ENCODE measurements around the gene GNAI3. TPM values are rescaled to one million over a fixed set of nuclear protein-coding genes. Genes with fewer than 3 reads are reported as not detected.

The GNAI3 gene
- total and polyA plus RNA-seq, 2 of the 13 experiments (the other 11 are each of a cell fraction or from before 2014, with no cell fraction given): 4.3 to 9.0 TPM

- TF ChIP-seq ZGPAT (CRISPR knock-in tag; IDR thresholded peaks at IDR 0.05): no peak
- TF ChIP-seq ZNF646 (CRISPR knock-in tag; IDR thresholded peaks at IDR 0.05): no peak
- TF ChIP-seq FOSL1 (CRISPR knock-in tag; IDR thresholded peaks at IDR 0.05; ENCODE audit: borderline replicate concordance): peak; percentile 37; the same call in 1 of the 2 replicates
- 0 out of 2 replicates have a peak, but pooled peaks have one; percentile 20 for TF ChIP-seq NR2F6 (IDR thresholded peaks at IDR 0.05)
- TF ChIP-seq NR2F6 (CRISPR knock-in tag; IDR thresholded peaks at IDR 0.05): peak; percentile 42; the same call in 1 of the 2 replicates
- TF ChIP-seq, protein P1, sequence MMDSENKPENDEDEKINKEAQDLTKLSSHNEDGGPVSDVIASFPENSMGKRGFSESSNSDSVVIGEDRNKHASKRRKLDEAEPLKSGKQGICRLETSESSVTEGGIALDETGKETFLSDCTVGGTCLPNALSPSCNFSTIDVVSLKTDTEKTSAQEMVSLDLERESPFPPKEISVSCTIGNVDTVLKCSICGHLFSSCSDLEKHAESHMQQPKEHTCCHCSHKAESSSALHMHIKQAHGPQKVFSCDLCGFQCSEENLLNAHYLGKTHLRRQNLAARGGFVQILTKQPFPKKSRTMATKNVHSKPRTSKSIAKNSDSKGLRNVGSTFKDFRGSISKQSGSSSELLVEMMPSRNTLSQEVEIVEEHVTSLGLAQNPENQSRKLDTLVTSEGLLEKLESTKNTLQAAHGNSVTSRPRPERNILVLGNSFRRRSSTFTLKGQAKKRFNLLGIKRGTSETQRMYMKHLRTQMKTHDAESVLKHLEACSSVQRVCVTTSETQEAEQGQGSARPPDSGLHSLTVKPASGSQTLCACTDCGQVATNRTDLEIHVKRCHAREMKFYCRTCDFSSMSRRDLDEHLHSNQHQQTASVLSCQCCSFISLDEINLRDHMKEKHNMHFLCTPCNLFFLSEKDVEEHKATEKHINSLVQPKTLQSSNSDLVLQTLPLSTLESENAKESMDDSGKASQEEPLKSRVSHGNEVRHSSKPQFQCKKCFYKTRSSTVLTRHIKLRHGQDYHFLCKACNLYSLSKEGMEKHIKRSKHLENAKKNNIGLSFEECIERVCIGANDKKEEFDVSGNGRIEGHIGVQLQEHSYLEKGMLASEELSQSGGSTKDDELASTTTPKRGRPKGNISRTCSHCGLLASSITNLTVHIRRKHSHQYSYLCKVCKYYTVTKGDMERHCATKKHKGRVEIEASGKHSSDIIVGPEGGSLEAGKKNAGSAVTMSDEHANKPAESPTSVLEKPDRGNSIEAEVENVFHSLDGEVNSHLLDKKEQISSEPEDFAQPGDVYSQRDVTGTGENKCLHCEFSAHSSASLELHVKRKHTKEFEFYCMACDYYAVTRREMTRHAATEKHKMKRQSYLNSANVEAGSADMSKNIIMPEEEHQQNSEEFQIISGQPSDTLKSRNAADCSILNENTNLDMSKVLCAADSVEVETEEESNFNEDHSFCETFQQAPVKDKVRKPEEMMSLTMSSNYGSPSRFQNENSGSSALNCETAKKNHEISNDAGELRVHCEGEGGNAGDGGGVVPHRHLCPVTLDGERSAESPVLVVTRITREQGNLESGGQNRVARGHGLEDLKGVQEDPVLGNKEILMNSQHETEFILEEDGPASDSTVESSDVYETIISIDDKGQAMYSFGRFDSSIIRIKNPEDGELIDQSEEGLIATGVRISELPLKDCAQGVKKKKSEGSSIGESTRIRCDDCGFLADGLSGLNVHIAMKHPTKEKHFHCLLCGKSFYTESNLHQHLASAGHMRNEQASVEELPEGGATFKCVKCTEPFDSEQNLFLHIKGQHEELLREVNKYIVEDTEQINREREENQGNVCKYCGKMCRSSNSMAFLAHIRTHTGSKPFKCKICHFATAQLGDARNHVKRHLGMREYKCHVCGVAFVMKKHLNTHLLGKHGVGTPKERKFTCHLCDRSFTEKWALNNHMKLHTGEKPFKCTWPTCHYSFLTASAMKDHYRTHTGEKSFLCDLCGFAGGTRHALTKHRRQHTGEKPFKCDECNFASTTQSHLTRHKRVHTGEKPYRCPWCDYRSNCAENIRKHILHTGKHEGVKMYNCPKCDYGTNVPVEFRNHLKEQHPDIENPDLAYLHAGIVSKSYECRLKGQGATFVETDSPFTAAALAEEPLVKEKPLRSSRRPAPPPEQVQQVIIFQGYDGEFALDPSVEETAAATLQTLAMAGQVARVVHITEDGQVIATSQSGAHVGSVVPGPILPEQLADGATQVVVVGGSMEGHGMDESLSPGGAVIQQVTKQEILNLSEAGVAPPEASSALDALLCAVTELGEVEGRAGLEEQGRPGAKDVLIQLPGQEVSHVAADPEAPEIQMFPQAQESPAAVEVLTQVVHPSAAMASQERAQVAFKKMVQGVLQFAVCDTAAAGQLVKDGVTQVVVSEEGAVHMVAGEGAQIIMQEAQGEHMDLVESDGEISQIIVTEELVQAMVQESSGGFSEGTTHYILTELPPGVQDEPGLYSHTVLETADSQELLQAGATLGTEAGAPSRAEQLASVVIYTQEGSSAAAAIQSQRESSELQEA (CRISPR knock-in tag; IDR thresholded peaks at IDR 0.05; ENCODE audit: not compliant biosample characterization): no peak
- TF ChIP-seq ZNF280D (CRISPR knock-in tag; IDR thresholded peaks at IDR 0.05): no peak
- no peak for TF ChIP-seq SETDB1 (CRISPR knock-in tag; IDR thresholded peaks at IDR 0.05; ENCODE audit: borderline replicate concordance)
Observed at GRCh38 chr1:109636201-109636952, 88.0 kb downstream of the GNAI3 start (continued).
